HG02610 (cell line): ENCODE measurements around the gene TENM4.
"Not testable (repeated sequence)": the region's sequence is repeated elsewhere in the genome, so short reads cannot be mapped to it uniquely, and the experiment has no call there.

ENCODE experiments used
- ATAC-seq: cut with Tn5 transposase; IDR thresholded peaks from one replicate; pipeline ENCODE4 v1.9.1; 2021; ENCODE audit warnings: mild to moderate bottlenecking, moderate library complexity; ENCODE audit not compliant: unreplicated experiment

TENM4 gene

DNA sequence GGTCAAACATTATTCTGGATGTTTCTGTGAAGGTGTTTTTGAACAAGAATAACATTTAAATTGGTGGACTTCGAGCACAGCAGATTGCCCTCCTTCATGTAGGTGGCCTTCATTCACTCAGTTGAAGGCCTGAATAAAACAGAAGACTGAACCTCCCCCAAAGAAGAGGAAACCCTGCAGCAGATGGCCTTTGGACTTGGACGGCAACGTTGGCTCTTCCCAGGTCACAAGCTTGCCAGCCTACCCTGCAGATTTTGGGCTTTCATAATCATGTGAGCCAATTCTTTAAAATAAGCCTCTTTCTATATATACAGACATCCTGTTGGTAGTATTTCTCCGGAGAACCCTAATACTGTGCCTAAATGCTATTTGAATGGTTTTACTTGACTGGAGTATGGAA lies 434.0 kb downstream of the TENM4 start:
- ATAC-seq = no peak

DNA sequence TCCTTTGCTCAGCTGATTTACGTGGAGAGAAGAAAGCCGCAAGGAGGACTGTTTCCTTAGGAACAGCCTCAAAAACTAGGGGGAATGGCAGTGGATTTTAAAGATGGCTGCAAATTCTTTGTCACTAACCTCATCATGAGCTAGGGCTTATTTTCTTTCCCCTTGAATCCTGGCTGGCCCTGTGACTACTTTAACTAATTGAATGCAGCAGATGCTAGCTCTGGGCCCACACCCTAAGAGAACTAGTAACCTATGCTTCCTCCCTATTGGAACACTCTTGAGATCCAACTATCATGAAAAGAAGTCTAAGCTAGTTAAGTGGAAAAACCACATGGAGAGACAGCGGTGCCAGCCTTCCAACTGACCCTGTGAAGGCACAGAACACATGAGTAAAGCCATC lies 444.8 kb downstream of the TENM4 start:
- no peak for ATAC-seq

DNA sequence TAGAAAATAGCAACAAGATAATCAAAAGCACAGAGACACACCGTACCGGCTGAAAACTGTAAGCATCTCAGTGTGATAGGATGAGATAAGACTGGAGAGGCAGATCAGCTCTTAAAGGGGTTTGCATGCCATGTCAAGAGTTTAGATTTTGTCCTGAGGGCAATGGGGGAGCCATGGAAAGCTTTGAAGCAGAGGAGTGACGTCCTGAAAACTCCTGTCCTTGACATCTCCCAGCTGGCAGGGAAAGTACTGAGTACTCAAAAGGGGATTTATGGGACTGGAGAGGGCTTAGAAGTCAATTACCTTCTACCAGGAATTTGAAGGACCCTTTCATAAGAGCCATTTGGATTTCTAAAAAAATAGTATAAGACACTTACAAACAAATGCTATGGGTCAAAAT lies 445.7 kb downstream of the TENM4 start:
- ATAC-seq = no peak

DNA sequence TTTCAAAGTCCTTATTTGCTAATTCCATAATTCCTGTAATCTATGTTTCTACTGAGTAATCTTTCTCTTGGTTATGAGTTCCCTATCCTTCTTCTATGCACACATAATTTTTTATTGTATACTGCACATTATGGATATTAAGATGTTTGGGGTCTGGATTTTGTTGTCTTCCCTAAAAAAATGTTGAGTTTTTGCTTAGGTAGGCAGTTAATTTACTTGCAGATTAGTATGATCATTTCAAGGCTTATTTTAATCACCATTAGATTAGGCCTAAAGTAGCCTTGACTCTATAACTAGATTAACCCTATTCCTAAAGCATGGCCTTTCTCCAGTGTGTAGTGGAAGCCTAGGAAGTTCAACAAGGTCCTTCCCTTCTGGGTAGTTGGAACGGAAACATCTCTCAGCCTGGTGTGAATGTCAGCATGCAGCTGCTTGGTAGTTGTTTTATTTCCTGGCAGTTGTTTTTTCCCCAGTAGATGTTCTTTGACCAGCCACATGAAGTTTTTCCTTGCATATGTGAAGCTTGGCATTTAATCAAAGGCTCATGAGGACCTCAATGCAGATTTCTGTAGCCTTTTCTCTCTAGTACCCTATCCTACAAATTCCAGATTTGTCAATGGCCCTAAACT lies 446.9 kb downstream of the TENM4 start:
- ATAC-seq = no peak

DNA sequence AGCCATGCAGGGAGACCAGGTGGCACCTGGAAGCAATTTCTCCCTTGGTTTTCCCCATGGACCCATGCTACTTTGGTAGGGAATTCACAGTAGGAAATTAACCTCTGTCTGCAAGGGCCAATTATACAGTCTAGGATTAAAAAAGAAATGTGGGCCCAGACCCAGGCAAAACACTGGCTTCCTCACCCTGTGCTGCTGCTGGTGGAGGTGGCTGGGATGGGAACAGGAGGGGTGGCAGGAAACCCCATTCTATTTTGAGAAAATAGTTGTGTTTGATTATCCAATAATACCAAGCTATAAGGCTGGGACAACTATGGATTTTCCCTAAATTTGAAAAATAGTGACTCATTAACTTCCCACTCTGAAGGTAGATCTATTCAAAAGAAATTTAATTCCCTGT lies 449.1 kb downstream of the TENM4 start:
- ATAC-seq = no peak

DNA sequence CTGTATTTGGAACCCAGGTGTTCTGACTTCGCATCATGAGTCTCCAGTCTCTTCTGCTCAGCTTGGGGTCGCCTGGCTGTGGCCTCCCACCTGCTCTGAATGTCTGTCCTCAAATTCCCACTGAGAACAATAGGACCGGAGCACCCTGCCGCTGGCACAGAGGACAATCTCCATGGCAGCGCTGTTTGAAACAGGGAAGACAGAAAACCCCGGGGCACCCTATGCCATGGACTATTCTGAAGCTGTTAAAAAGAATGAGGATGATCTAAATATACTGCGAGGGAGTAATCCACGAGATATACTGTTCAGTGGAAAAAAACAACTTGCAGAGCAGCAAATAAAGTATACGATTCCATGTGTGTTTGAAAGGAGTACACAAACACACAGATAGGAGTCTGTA lies 450.6 kb downstream of the TENM4 start:
- no peak for ATAC-seq

DNA sequence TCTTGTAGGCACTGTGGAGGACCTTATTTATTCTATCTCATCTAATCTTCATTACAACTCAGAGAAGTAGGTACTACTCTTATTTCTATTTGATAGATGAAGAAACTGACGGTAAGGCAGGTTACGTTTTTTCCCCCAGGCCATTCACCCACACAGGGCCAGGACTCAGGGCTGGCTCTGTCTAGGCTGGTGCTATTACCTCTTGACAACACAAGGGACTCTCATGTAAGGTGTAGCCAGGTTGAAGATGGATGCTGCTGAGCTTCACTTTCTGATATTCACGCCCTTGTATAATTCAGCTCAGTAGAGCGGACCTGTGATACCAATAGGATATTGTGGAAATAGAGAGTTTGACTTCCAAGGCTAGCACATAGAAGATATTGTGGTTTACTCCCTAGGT lies 453.1 kb downstream of the TENM4 start:
- no peak for ATAC-seq

DNA sequence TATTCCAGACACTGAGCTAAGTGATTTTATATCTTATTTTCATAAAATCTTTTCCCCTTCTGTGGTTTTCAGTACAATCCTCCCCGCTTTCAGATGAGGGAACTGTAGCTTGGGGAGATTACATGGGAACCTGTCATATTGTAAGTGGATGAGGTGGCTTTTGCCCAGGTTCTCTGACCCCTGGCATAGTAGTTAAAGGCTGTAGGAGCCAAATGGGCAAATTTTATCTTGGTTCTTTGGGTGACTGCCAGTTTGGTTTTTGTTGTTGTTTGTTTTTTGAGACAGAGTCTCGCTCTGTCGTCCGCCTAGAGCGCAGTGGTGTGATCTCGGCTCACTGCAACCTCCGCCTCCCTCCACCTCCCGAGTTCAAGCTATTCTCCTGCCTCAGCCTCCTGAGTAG lies 454.5 kb downstream of the TENM4 start:
- ATAC-seq = no peak

DNA sequence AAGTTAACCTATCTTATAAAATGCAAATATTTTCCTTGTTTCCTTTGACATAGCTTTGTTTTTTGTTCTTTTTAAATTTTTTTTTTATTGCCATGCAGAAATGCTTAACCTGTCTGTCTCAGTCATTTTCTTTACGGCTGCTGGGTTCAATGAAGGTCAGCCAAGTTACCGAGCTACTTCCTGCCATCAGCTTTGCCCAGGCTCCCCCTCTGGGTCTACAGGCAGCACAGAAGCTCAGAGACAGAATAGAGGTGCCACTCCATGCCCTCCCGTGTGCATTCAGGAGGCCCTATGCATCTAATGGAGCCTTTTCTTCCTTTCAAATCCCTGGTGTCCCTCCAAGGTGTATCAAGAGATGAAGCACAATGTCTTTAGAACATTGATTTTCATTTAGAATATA lies 455.2 kb downstream of the TENM4 start:
- ATAC-seq = no peak

DNA sequence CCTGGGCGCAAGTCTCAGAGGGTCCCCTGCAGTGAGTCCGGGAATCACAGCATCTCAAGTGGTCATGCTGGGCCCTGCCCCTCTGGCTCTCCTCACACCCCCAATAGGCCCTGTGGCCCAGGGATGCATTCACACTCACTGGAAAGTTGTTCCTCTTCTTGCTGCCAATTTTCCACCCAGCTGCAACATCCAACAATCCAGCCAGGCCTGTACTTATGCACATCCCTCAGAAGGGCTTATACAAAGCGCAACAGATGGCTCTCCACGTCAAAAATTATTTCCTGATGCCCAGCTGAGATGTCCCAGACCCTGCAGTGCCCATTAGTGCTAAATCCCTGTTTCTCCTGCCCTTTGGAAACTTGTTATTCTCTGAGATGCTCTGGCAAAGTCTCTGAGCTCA lies 458.4 kb downstream of the TENM4 start:
- ATAC-seq = no peak

DNA sequence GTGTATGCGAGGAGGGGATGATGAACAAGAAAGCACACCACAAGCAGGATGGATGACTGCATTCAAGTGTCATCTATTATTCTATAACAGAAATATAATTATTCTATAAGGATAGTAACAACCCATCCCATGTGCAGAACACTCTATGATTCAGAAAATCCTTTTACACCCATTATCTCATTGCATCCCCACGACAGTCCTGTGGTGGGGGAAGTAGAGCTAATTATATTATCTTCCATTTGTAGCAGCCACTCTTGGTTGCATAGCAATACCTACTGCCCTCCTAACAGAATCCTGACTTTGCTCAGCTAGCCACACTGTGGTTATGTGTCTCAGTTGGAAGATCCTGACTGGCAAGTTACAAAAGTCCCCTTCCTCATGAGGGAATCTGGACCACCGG lies 459.7 kb downstream of the TENM4 start:
- ATAC-seq = no peak

DNA sequence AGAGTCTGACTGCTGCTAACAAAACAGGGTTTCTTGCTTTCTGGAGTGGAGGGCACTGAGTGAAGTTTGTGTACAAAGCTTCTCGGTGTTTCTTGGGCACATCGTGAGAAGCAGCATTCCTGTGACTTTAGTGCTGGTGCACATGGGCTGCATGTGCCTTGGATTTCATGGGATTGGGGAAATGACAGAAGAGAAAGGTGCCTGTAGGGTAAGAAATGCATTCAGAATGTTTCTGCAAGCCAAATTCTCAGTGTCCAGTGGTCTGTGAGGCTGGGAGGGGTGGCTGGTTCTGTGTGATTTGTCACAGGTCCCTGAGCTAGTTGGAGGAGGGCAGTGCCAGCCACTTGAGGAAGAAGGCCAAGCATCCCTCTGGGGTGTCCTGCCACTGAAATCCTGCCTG lies 462.0 kb downstream of the TENM4 start:
- ATAC-seq = no peak

DNA sequence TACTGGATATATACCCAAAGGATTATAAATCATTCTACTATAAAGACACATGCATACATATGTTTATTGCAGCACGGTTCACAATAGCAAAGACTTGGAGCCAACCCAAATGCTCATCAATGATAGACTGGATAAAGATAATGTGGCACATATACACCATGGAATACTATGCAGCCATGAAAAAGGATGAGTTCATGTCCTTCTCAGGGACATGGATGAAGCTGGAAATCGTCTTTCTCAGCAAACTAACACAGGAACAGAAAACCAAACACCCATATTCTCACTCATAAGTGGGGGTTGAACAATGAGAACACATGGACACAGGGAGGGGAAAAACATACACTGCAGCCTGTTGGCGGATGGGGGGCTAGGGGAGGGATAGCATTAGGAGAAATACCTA lies 463.0 kb downstream of the TENM4 start:
- ATAC-seq = not testable (repeated sequence)

DNA sequence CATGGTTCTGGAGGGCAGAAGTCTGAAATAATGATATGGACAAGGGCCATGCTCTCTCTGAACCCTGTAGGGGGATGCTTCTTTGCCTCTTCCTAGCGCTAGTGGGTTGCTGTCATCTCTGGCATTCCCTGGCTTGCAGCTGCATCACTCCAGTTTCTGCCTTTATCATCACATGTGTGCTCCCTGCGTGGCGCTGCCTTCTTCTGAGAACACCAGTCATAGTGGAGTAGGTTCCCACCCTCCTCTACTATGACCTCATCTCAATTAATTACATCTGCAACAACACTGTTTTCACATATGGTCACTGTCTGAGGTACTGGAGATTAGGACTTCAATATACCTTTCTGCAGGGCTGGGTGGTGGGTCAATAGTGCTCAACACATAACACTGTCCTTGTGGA lies 463.8 kb downstream of the TENM4 start:
- ATAC-seq = no peak

DNA sequence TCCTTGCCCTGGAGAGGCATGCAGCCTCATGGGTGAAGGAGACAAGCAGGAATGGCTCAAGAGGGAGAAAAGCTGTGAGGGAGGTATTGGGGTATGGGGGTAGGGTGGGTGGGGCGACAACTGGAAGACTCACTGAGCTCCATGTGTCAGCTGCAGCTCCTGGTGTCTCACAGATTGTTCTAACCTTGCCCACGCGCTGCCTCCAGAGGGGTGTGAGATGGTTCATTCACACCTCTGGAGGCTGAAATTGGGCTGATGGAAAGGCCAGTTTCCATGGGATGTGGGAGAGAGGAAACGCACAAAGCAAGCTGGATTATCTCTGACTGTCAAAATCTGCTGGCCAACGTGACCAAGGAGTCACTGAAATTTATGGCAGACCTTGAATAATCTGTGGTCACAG lies 465.7 kb downstream of the TENM4 start:
- no peak for ATAC-seq

DNA sequence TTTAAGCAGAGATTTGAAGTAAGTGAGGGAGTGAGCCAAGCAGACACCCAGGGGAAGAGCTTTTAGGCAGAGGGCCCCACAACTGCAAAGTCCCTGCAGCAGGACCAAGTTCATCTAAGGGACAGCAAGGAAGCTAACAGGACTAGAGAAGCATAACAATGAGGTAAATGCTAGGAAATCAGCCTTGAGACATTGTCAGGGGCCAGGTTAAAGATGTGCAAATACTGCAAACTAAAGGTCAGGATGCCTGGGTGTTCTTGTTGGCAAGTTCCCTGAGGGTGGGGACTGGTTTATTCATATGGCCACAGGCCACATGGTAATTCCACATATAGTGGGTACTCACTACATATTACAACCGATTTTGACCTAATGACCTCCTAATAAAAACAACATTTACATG lies 467.0 kb downstream of the TENM4 start:
- ATAC-seq = no peak

DNA sequence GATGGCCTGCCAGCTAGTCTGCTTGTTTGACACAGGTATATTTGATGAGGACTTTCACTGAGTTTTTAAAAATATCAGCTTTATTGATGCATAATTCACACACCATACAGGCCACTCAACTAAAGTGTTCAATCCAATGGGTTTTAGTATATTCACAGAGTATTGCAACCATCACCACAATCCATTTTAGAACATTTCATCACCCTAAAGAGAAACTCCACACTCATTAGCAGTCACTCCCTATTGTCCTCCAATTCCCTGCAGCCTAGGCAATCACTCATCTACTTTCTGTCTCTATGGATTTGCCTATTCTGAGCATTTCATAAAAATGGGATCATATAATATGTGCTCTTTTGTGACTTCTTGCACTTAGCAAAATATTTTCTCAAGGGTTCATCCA lies 468.2 kb downstream of the TENM4 start:
- ATAC-seq = no peak

DNA sequence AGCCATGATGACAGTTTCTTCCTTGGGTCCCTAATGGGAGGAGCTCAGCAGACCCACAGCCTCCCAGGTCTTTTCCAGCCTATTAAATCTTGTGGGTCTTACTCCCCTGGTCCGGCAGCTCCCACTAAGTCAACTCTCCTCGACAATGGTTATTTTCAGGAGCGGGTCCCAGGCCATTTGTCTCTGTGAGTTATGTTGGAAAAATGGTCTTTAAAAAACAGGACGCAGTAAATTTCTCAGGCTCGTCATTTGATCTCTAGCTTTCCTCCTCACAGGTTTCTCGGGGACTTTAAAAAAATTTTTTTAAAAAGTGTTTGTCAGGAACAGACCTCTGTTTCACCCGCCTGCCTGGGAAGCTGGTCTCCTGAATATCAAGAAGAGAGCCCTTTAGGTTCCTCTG lies 468.7 kb downstream of the TENM4 start:
- ATAC-seq = no peak

DNA sequence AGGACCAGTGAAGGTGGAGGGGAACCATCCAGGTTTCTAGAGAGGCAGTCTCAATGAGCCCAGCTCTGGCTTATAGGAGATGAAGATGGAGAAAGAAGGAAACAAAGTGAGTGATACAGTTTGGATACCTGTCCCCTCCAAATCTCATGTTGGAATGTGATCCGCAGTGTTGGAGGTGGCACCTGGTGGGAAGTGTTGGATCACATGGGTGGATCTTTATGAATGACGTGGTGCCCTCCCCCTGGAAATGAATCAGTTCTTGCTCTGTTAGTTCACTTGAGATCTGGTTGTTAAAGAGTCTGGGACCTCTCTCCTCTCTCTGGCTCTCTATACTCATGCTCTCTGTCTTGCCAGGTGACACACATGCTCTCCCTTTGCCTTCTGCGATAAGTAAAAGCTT lies 473.0 kb downstream of the TENM4 start:
- no peak for ATAC-seq

DNA sequence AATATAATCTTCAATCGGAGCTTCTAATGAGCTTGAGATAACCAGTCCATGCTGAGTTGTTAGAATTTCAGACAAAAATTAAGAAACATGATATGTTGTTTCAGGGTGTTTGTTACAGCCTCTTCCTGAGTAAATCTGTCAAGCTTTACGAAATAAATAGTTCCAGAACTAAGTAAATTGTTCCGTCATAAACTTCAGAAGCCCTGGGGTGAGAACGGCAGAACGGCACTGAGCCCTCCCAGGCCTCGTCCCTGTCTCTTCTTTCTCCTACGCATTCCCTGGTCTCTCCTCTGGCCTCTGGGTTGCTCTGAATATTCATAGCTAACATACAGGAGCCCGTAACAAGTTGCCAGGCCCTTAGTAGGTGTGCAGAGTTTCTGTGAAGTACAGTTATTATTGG lies 475.4 kb downstream of the TENM4 start:
- no peak for ATAC-seq

DNA sequence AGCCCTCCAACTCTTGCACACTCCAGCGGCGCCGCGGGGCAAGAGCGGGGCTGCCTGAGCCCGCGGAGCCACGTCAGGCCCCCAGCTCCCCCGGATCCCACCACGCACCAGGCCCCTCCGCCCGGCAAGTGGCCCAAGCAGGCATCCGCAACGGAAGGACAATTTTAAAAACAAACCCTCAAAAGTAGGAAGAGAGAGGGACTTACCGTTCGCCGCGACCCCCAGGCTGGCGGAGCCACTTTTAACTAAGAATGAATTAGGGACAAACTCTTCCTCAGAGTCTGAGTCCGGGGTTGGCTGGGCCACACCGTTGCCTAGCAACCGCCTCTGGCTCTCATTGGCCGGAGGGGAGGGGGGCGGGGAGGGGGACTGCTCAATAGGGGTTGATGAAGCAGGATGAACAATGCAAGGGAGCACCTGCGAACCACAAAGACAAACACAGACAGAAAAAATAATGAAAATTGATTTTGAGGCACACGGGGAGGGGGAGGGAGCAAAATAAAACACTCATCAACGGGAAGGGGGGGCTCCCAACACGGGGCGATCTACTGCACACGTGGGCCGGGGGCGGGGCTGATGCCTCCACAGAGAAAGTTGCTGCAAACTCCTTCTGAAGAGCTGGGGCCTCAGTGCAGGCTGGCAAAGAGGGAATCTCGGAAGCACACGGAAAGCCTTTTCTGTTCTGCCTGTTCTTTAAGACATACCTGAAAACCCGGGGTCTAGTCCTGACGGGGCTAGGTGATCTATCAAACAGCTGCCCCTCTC lies 478.7 kb downstream of the TENM4 start:
- ATAC-seq = no peak

DNA sequence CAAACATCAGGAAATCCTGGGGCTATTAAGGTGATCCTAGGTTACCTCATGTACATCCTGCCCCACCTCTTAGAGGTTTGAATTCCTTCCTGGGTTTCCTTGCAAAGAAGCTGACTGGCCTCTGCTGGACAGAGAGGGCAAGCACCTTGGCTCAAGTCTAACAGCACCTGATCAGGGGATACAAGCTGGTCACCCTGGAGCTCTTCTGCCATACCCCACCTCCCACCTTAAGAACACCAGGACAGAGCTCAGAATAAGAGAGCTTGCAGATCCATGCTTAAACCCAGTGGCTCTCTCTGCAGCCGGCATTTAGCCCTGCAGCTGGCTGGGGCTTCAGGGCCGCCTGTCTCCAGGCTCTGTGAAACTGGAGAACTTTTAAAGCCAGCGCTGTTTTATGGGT lies 479.6 kb downstream of the TENM4 start:
- ATAC-seq = no peak

DNA sequence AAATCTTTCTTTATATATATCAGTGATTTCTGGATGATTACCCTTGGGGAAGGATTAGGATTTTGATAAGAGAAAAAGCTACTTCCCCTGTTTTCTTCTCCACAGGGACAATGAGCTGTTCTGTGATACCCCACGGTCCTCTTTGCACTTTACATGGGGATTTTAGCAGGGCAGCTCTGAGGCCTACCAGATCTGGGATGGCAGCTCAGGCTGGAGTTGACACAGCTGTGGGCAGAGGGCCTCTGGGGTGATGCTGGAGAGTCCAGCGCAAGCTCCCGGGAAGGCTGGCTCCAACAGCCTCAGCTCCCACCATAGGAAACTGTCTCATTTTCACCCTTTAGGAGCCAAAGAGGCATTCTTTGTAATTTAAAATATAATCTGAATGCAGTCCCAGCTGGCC lies 482.4 kb downstream of the TENM4 start:
- ATAC-seq = no peak
